ENCODE data around the gene LBP. TPM values are rescaled to one million over a fixed set of nuclear protein-coding genes. Genes with fewer than 3 reads are reported as not detected.
"Not testable (repeated sequence)": the region's sequence is repeated elsewhere in the genome, so short reads cannot be mapped to it uniquely, and the experiment has no call there.

LBP gene
- total RNA-seq, 1 experiment from 2014 or later: 0.15 TPM

GRCh38 chr20:38337561-38338140 is 8.6 kb upstream of the LBP start:
- no peaks in the 10 kb centered on the region for H3K9me3 ChIP-seq (ENCODE audit: control insufficient read depth, insufficient read depth, low read depth, low read length)
- no peak overlapping the region for H3K27ac ChIP-seq (ENCODE audit: low read length)
- BruUV-seq (replicated peaks): no TSS peak
- TF ChIP-seq TCF7L2 (IDR thresholded peaks at IDR 0.05; ENCODE audit: low read depth, low read length) (no peak), CTCF (IDR thresholded peaks at IDR 0.05) (peak; percentile 72)
- H3K4me1 ChIP-seq (ENCODE audit: control insufficient read depth, insufficient read depth, low read length): no peaks in the 10 kb centered on the region
- no peak overlapping the region for H3K4me3 ChIP-seq (ENCODE audit: low read depth in 2 of 2, low read length in 2 of 2)
- no peaks in the 10 kb centered on the region for H3K36me3 ChIP-seq (ENCODE audit: control insufficient read depth, insufficient read depth, low read length)
- DNase-seq (ENCODE audit: low read depth, low spot score) (no peak), ATAC-seq (peak; percentile 68; the same call in 1 of the 2 replicates)
- intact Hi-C loops (cut with micrococcal nuclease; ENCODE audit: unreplicated experiment): loop anchor here (2.0 kb wide), 1 partner anchor 71 kb away; no protein-coding TSS in a partner anchor
- ChIA-PET CTCF (interaction anchor here (0.6 kb wide), 1 partner anchor 19 kb away, joined by 7 read pairs; no protein-coding TSS in a partner anchor), POLR2A (no interaction called here)
- in situ Hi-C loops (cut with HindIII; ENCODE audit: low pct_unique_long_range_greater_than_20kb, low sequenced_read_pairs): no loop called here
- H3K27me3 ChIP-seq (ENCODE audit: control insufficient read depth, insufficient read depth, low read length): no peaks in the 10 kb centered on the region; the same call in none of the 2 replicates

- H3K4me3 ChIP-seq (ENCODE audit: low read depth in 2 of 2, low read length in 2 of 2): no peak overlapping the region
- POLR2A ChIA-PET: no interaction called here
- BruUV-seq (replicated peaks): no TSS peak
- H3K36me3 ChIP-seq (ENCODE audit: control insufficient read depth, insufficient read depth, low read length): no peaks in the 10 kb centered on the region
- intact Hi-C loops (cut with micrococcal nuclease; ENCODE audit: unreplicated experiment): loop anchor here (2.0 kb wide), 1 partner anchor 70 kb away; no protein-coding TSS in a partner anchor
- CTCF ChIA-PET: interaction anchor here (0.8 to 1.5 kb wide), 2 partner anchors 18 to 69 kb away, joined by 6 to 11 read pairs; no protein-coding TSS in a partner anchor
- no peaks in the 10 kb centered on the region for H3K4me1 ChIP-seq (ENCODE audit: control insufficient read depth, insufficient read depth, low read length)
- no peak for TF ChIP-seq REST (IDR thresholded peaks at IDR 0.05; ENCODE audit: insufficient read depth in 1 of 2, low read depth in 2 of 2, low read length in 1 of 2)
- TF ChIP-seq POLR2AphosphoS5 (IDR thresholded peaks at IDR 0.05; ENCODE audit: low read depth, low read length): no peak
- TF ChIP-seq CTCF (IDR thresholded peaks at IDR 0.05): peak; percentile 68; the same call in 1 of the 2 replicates
- no peak for TF ChIP-seq SIN3A (IDR thresholded peaks at IDR 0.05; ENCODE audit: borderline replicate concordance, insufficient read depth, low read depth, low read length)
- H3K9me3 ChIP-seq (ENCODE audit: control insufficient read depth, insufficient read depth, low read depth, low read length): no peaks in the 10 kb centered on the region
- DNase-seq (ENCODE audit: low read depth, low spot score): no peak
- ATAC-seq: peak; percentile 79
- no peaks in the 10 kb centered on the region; the same call in 1 of the 2 replicates for H3K27me3 ChIP-seq (ENCODE audit: control insufficient read depth, insufficient read depth, low read length)
- no peak overlapping the region for H3K27ac ChIP-seq (ENCODE audit: low read length)
- in situ Hi-C loops (cut with HindIII; ENCODE audit: low pct_unique_long_range_greater_than_20kb, low sequenced_read_pairs): no loop called here
Measured at GRCh38 chr20:38338849-38339520, 7.3 kb upstream of the LBP start.

GRCh38 chr20:38339521-38339896 is 6.8 kb upstream of the LBP start:
- H3K4me3 ChIP-seq (ENCODE audit: low read depth in 2 of 2, low read length in 2 of 2); DNase-seq (ENCODE audit: low read depth, low spot score); in situ Hi-C loops (cut with HindIII; ENCODE audit: low pct_unique_long_range_greater_than_20kb, low sequenced_read_pairs); H3K27me3 ChIP-seq (ENCODE audit: control insufficient read depth, insufficient read depth, low read length); H3K36me3 ChIP-seq (ENCODE audit: control insufficient read depth, insufficient read depth, low read length); ATAC-seq; POLR2A ChIA-PET; H3K4me1 ChIP-seq (ENCODE audit: control insufficient read depth, insufficient read depth, low read length); H3K9me3 ChIP-seq (ENCODE audit: control insufficient read depth, insufficient read depth, low read depth, low read length); BruUV-seq (replicated peaks); H3K27ac ChIP-seq (ENCODE audit: low read length): not testable (repeated sequence)
- intact Hi-C loops (cut with micrococcal nuclease; ENCODE audit: unreplicated experiment): loop anchor here (2.0 kb wide), 1 partner anchor 69 kb away; no protein-coding TSS in a partner anchor
- CTCF ChIA-PET: interaction anchor here (0.8 to 1.5 kb wide), 2 partner anchors 17 to 69 kb away, joined by 6 to 11 read pairs; no protein-coding TSS in a partner anchor
